ENCODE measurements around the gene CCDC33. TPM values are rescaled to one million over a fixed set of nuclear protein-coding genes. Genes with fewer than 3 reads are reported as not detected.

CCDC33 gene
- total and polyA plus RNA-seq, 2 donors (not counting 3 experiments of a cell fraction or from before 2014, with no cell fraction given) = not detected

DNA sequence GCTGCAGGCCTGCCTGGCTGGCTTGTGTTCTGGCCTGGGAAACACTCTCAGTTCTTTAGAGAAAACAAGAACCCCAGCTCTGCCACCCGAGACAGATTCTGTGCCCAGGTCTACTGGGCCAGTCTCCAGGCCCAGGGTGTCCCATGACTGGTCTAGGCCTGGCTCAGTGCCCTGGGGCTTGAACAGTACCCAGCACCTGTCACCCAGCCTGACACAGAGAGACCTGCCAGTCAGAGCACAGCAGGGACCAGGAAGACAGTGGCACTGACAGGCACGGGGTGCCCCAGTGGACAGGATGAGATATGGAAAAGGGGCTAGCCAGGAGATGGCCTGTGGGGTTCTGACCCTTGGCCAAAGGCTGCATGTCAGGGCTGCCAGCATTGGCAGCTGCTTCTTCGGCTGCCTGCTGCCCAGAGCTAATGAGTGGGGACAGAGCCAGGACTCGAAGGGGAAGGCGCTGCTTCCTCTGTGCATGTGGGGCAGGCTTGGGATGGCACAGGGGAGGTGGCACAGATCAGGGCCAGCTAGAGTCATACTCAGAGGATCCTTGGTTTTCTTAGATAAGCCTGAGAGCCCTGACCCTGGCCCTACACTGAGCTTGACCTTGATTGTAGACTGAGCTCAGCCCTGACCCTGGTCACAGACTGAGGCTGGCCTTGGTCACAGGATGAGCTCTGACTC lies 15.1 kb downstream of the CCDC33 start:
- H3K79me2 ChIP-seq (ENCODE audit: control insufficient read depth, insufficient read depth, low read length) = no peaks in the 10 kb centered on the region
- no peaks in the 10 kb centered on the region for H3K9me1 ChIP-seq (replicated peaks; ENCODE audit: control insufficient read depth, extremely low read depth, insufficient read depth, low read length)
- no peaks in the 10 kb centered on the region for H3K36me3 ChIP-seq (ENCODE audit: control insufficient read depth in 2 of 2, extremely low read depth in 1 of 2, insufficient read depth in 2 of 2, low read length in 2 of 2)
- TF ChIP-seq, protein P1, sequence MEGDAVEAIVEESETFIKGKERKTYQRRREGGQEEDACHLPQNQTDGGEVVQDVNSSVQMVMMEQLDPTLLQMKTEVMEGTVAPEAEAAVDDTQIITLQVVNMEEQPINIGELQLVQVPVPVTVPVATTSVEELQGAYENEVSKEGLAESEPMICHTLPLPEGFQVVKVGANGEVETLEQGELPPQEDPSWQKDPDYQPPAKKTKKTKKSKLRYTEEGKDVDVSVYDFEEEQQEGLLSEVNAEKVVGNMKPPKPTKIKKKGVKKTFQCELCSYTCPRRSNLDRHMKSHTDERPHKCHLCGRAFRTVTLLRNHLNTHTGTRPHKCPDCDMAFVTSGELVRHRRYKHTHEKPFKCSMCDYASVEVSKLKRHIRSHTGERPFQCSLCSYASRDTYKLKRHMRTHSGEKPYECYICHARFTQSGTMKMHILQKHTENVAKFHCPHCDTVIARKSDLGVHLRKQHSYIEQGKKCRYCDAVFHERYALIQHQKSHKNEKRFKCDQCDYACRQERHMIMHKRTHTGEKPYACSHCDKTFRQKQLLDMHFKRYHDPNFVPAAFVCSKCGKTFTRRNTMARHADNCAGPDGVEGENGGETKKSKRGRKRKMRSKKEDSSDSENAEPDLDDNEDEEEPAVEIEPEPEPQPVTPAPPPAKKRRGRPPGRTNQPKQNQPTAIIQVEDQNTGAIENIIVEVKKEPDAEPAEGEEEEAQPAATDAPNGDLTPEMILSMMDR (IDR thresholded peaks at IDR 0.05; ENCODE audit: extremely low read depth in 1 of 2, insufficient read depth in 1 of 2, low read depth in 1 of 2, low read length in 2 of 2) = no peak
- TF ChIP-seq POLR2A (IDR thresholded peaks at IDR 0.05; ENCODE audit: low read depth, low read length) (no peak), MAX (IDR thresholded peaks at IDR 0.05; ENCODE audit: insufficient read depth, insufficient read length) (no peak), EZH2 (IDR thresholded peaks at IDR 0.05; ENCODE audit: borderline replicate concordance, low read depth, low read length, severe bottlenecking) (no peak), POLR2AphosphoS5 (IDR thresholded peaks at IDR 0.05; ENCODE audit: insufficient read depth, low read depth, low read length) (no peak), JUN (IDR thresholded peaks at IDR 0.05; ENCODE audit: borderline replicate concordance, insufficient read depth, insufficient read length, low read depth) (no peak), FOS (IDR thresholded peaks at IDR 0.05; ENCODE audit: borderline replicate concordance, insufficient read depth, low read length) (no peak), MYC (IDR thresholded peaks at IDR 0.05; ENCODE audit: low read depth, low read length) (no peak), GATA2 (IDR thresholded peaks at IDR 0.05; ENCODE audit: insufficient read depth, insufficient read length, low read depth, low read length) (no peak)
- ChIA-PET CTCF (interaction anchor here (1.0 to 1.5 kb wide), 3 partner anchors 11 to 13 kb away, joined by 3 to 4 read pairs (median 3); no protein-coding TSS in a partner anchor), POLR2A (no interaction called here)
- H3K9me3 ChIP-seq (replicated peaks; ENCODE audit: control insufficient read depth, insufficient read depth, low read length) = no peaks in the 10 kb centered on the region
- no peak overlapping the region for H3K4me2 ChIP-seq (ENCODE audit: insufficient read depth, low read length)
- H3K27ac ChIP-seq (ENCODE audit: insufficient read depth, low read depth, low read length) = no peak overlapping the region
- dilution Hi-C loops (cut with MboI; ENCODE audit: extremely low pct_ligation_motif_present, low sequenced_read_pairs) (no loop called here), intact Hi-C loops (cut with micrococcal nuclease) (no loop called here)
- H4K20me1 ChIP-seq (replicated peaks; ENCODE audit: control insufficient read depth, extremely low read depth, insufficient read depth, low read length) = no peaks in the 10 kb centered on the region
- no peak overlapping the region for H3K4me3 ChIP-seq (replicated peaks in 1 of 3; ENCODE audit: insufficient read depth in 1 of 3, low read depth in 1 of 3, low read length in 3 of 3)
- no peak overlapping the region for H3K9ac ChIP-seq (replicated peaks; ENCODE audit: extremely low read depth, insufficient read depth, low read length)
- DNase-seq (ENCODE audit: low read depth, low spot score) (no peak), FAIRE-seq (no peak)
- peaks cover 3 to 6% of the 10 kb centered on the region in 2 experiments for H3K27me3 ChIP-seq (ENCODE audit: control insufficient read depth in 2 of 2, insufficient read depth in 2 of 2, low read length in 2 of 2)
- no peaks in the 10 kb centered on the region for H3K4me1 ChIP-seq (ENCODE audit: control insufficient read depth, extremely low read depth, insufficient read depth, low read length)
- no peak overlapping the region for H2AFZ ChIP-seq (ENCODE audit: low read depth, low read length)
- BruUV-seq (replicated peaks) = no TSS peak

Data from endothelial cell of umbilical vein (primary cell).